H1 (cell line): ENCODE data around the gene LDLRAD3. TPM values are rescaled to one million over a fixed set of nuclear protein-coding genes. Genes with fewer than 3 reads are reported as not detected.

ENCODE experiments used
- microRNA-seq, 2 experiments: library from miRNA; unstranded; fragments of <30 nt; microRNA quantifications; one replicate each; pipeline versions ENCODE4 to v1.2.0, GENCODE V29; 2016 to 2020; ENCODE audit warnings: borderline microRNAs expressed in 2 of 2, borderline number of aligned reads in 2 of 2, borderline replicate concordance in 1 of 2
- polyA plus RNA-seq, 7 experiments: library from polyadenylated mRNA; depleted of rRNA in 3 of 7; stranded (reverse) in 5 of 7; unstranded in 2 of 7; fragments of >200 nt in 5 of 7; fragments of 200-250 nt in 2 of 7; gene quantifications; 1 replicate in 5 of 7; 2 replicates in 1 of 7; 4 replicates in 1 of 7; pipeline versions ENCODE4 v1.2.1 to v1.2.3, GENCODE V29; 2011 to 2013; ENCODE audit warnings: missing spikeins in 2 of 7, mixed read lengths in 2 of 7
- small RNA-seq: library from polyadenylated mRNA; stranded (forward); fragments of <200 nt; extraction: miRNeasy Mini kit (QIAGEN cat#:217004); gene quantifications from one replicate; pipeline ENCODE3, GENCODE V24; 2013; ENCODE audit not compliant: insufficient read depth
- total RNA-seq: library from RNA; stranded (reverse); fragmentation: NEBNext Ultra II Directional; extraction: Animal tissue kit (Norgen Biotek cat#: 25700); gene quantifications from 2 replicates; pipeline ENCODE4 v1.2.1, GENCODE V29; 2021

Gene LDLRAD3
- total and polyA plus RNA-seq, 2 of the 8 experiments (the other 6 are each of a cell fraction or from before 2014, with no cell fraction given), result 18.6 to 22.8 TPM

Small RNA genes within 50 kb of the gene (microRNA-seq; reads per million reads assigned to microRNA genes)
- 0 reads per million in 2 experiments for gene MIR3973

Small RNA genes within 50 kb of the gene (small RNA-seq; reads per million reads assigned to genes)
- gene MIR3973, result not detected
